Measurements from ENCODE around the gene ACADSB. TPM values are rescaled to one million over a fixed set of nuclear protein-coding genes. Genes with fewer than 3 reads are reported as not detected.
A peak's percentile ranks its signal among the peaks of the same experiment; 100 is the strongest.

Gene ACADSB
- total RNA-seq, 1 donor from 2014 or later, result 27.1 TPM

DNA sequence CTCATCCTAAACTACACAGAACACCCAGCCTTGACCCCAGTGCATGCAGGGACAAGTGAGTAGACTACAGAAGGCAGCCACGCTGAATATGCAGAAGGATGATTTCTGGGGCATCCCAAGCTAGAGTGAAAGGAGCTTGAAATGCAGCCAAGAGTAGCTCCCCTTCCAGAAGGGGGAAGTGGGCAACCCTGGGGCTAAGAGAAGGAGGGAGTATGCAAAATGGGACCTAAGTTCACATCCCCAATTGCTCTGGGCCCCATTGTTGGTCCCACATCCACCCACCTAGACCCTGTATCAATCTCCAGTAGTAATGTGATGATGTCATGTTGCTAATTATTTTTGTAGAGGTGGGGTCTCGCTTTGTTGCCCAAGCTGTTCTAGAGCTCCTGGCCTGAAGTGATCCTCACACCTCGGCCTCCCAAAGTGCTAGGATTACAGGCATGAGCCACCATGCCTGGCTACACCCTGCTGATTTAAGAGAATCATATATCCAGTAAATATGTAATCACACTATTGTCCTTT lies 34.2 kb upstream of the ACADSB start:
- Histone ChIP-seq H3K9me3 (no peaks in the 10 kb centered on the region), H3K27me3 (no peaks in the 10 kb centered on the region), H3K4me3 (no peak overlapping the region), H3K27ac (no peak overlapping the region), H3K36me3 (no peaks in the 10 kb centered on the region), H3K4me1 (peaks cover 4% of the 10 kb centered on the region)
- TF ChIP-seq, protein P1, sequence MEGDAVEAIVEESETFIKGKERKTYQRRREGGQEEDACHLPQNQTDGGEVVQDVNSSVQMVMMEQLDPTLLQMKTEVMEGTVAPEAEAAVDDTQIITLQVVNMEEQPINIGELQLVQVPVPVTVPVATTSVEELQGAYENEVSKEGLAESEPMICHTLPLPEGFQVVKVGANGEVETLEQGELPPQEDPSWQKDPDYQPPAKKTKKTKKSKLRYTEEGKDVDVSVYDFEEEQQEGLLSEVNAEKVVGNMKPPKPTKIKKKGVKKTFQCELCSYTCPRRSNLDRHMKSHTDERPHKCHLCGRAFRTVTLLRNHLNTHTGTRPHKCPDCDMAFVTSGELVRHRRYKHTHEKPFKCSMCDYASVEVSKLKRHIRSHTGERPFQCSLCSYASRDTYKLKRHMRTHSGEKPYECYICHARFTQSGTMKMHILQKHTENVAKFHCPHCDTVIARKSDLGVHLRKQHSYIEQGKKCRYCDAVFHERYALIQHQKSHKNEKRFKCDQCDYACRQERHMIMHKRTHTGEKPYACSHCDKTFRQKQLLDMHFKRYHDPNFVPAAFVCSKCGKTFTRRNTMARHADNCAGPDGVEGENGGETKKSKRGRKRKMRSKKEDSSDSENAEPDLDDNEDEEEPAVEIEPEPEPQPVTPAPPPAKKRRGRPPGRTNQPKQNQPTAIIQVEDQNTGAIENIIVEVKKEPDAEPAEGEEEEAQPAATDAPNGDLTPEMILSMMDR (IDR thresholded peaks at IDR 0.05), result no peak
- DNase-seq (no peak), ATAC-seq (no peak)
- intact Hi-C loops (cut with DNase I), result no loop called here

DNA sequence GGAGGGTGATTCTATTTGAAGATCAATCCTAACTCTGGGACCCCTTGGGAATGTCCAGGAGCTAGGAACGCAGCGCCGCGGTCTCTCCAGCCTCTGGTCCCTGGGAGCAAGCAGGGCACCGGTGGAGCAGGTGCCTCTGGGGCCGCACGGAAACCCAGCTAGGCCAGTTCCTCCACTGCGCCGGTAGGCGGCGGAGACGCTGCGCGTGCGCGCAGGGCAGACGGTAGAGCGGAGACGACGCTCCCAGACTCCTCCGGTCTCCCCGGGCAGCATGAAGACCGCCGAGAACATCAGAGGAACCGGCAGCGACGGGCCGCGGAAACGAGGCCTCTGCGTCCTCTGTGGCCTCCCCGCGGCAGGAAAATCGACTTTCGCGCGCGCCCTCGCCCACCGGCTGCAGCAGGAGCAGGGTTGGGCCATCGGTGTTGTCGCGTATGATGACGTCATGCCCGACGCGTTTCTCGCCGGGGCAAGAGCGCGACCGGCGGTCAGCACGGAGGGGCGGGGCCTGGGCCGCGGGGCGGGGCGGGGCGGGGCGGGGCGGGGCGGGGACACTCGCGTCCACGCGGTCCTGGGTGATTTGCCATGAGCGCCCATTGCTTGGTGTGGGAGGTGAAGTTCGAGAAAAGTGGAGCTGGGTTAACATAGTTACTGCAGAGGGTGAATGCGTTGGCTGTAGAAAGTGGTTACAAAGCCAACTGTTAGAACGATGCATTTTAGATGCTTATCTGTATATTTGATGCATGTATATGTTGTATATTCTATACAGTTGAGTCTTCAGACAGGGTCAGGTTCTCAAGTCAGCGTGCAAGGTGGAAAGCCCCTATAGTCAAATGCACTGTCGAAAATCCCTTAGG lies 28.4 kb upstream of the ACADSB start, which contains the start of gene PSTK:
TSS of gene PSTK (plus strand) at position 193 of the 857 bp plus-strand sequence. CDS start at position 272, 79 bp downstream.
- H3K36me3 ChIP-seq, result no peaks in the 10 kb centered on the region
- H3K4me3 ChIP-seq, result peak within 1 kb of the TSS; percentile 71
- peak within 1 kb of the TSS; percentile 97 for H3K27ac ChIP-seq
- DNase-seq, result peak; percentile 96
- peaks cover 6% of the 10 kb centered on the region for H3K4me1 ChIP-seq
- intact Hi-C loops (cut with DNase I), result no loop called here
- no peaks in the 10 kb centered on the region for H3K9me3 ChIP-seq
- H3K27me3 ChIP-seq, result no peaks in the 10 kb centered on the region
- TF ChIP-seq, protein P1 (IDR thresholded peaks at IDR 0.05), result peak; percentile 92
- peak; percentile 99 for ATAC-seq

DNA sequence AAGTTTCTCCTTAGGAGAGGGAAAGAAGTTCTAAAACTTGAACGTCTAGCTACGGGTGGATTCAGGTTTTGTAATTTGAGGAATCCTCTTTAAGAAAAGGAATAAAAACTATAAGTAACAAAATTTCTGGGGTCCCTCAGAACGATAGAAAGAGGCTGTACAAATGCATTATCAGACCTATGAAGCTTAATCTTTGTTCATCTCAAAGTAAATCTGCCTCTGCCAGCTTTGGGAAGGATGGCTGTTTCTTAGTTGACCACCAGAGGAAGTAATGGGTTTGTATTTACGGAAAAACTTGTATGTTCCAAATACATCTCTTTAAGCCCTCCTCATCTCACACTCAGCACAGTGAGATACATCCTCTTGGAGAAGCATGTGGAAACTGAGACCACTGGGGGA lies 27.7 kb upstream of the ACADSB start:
- intact Hi-C loops (cut with DNase I), result no loop called here
- no peak for DNase-seq
- Histone ChIP-seq H3K27me3 (no peaks in the 10 kb centered on the region), H3K4me1 (peaks cover 6% of the 10 kb centered on the region), H3K9me3 (no peaks in the 10 kb centered on the region), H3K27ac (no peak overlapping the region), H3K36me3 (no peaks in the 10 kb centered on the region), H3K4me3 (peak overlapping the region; percentile 71)
- TF ChIP-seq, protein P1 (IDR thresholded peaks at IDR 0.05), result peak; percentile 39
- no peak for ATAC-seq

DNA sequence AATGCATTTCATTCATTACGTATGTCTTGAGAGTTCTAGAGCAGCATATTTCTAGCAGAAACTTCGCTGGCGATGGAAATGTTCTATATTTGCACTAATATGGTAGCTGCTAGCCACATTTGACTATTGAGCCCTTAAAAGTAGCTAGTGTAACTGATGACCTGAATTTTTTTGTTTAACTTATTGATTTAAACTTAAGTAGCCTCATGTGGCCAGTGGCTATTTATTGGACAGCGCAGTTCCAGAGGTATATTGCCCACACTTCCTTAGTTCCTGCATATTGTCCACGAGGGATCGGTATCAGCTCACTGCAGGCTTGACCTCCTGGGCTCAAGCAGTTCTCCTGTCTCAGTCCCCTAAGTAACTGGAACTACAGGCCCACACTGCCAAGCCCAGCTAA lies 24.9 kb upstream of the ACADSB start:
- Histone ChIP-seq H3K27me3 (no peaks in the 10 kb centered on the region), H3K4me3 (no peak overlapping the region)
- intact Hi-C loops (cut with DNase I), result no loop called here

DNA sequence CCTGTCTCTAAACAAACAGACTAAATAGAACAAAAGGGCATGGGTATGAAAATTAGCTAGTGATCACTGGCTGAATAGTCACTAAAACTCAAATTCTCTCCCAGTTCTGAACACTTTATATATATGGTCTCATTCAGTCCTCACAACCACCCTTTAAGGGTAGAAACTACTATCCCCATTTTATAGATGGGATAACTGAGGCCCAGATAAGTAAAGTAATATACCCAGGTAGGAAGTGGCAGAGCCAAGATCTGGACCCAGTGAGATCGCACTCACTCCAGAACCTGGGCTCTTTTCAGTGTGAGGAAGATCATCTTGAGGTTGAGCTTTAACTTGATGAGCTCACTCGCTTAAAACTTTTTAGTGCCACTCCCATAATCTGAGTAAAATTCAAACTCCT lies 24.1 kb upstream of the ACADSB start:
- H3K9me3 ChIP-seq, result no peaks in the 10 kb centered on the region
- DNase-seq (no peak), ATAC-seq (no peak)
- TF ChIP-seq, protein P1 (IDR thresholded peaks at IDR 0.05), result no peak
- intact Hi-C loops (cut with DNase I), result no loop called here
- no peaks in the 10 kb centered on the region for H3K36me3 ChIP-seq
- H3K27ac ChIP-seq, result no peak overlapping the region
- no peak overlapping the region for H3K4me3 ChIP-seq
- peaks cover under 1% of the 10 kb centered on the region for H3K4me1 ChIP-seq
- H3K27me3 ChIP-seq, result no peaks in the 10 kb centered on the region

More for the DNA sequence above, 24.9 kb upstream of the ACADSB start:
- no peak for DNase-seq
- no peaks in the 10 kb centered on the region for H3K9me3 ChIP-seq
- TF ChIP-seq, protein P1 (IDR thresholded peaks at IDR 0.05), result no peak
- no peak for ATAC-seq
- no peaks in the 10 kb centered on the region for H3K36me3 ChIP-seq
- no peak overlapping the region for H3K27ac ChIP-seq
- H3K4me1 ChIP-seq, result peaks cover 6% of the 10 kb centered on the region

All from upper lobe of right lung (tissue), 1 donor.